ENCODE results near the gene RXRG. TPM values are rescaled to one million over a fixed set of nuclear protein-coding genes. Genes with fewer than 3 reads are reported as not detected.
A peak's percentile ranks its signal among the peaks of the same experiment; 100 is the strongest.

Gene RXRG
- total and polyA plus RNA-seq, 5 donors = 1.4 to 4.7 (median 3.6) TPM

- Histone ChIP-seq H3K9me3 (ENCODE audit: control insufficient read depth, low read length) (no peaks in the 10 kb centered on the region), H3K27me3 (ENCODE audit: control insufficient read depth, insufficient read depth) (no peaks in the 10 kb centered on the region), H3K27ac (ENCODE audit: low read length) (no peak overlapping the region), H3K4me1 (ENCODE audit: control insufficient read depth, insufficient read depth, low read length) (no peaks in the 10 kb centered on the region), H3K4me3 (ENCODE audit: low read length) (no peak overlapping the region)
- intact Hi-C loops (cut with DNase I) = loop anchor here in 3 of 4 donors (10.0 kb wide), 1 partner anchor 522 kb away; no protein-coding TSS in a partner anchor
- DNase-seq (peak; percentile 85 to 92 (median 91)), ATAC-seq (peak; percentile 89 to 92)
- WGBS = 22% methylated on average over 19 of the region's 19 CpGs
Observed at GRCh38 chr1:165392634-165393571, 52.0 kb downstream of the RXRG start.

- Histone ChIP-seq H3K9me3 (ENCODE audit: control insufficient read depth, low read length) (no peaks in the 10 kb centered on the region), H3K4me3 (ENCODE audit: low read length) (no peak overlapping the region), H3K4me1 (ENCODE audit: control insufficient read depth, insufficient read depth, low read length) (no peaks in the 10 kb centered on the region), H3K27me3 (ENCODE audit: control insufficient read depth, insufficient read depth) (no peaks in the 10 kb centered on the region), H3K27ac (ENCODE audit: low read length) (no peak overlapping the region)
- 91% methylated on average over 2 of the region's 2 CpGs for WGBS
- intact Hi-C loops (cut with DNase I) = loop anchor here (10.0 kb wide), 1 partner anchor 525 kb away; no protein-coding TSS in a partner anchor
- DNase-seq = no peak
- ATAC-seq = no peak
Observed at GRCh38 chr1:165389609-165390008, 55.3 kb downstream of the RXRG start.

GRCh38 chr1:165387961-165388360, 57.0 kb downstream of the RXRG start:
- Histone ChIP-seq H3K9me3 (ENCODE audit: control insufficient read depth, low read length) (no peaks in the 10 kb centered on the region), H3K27me3 (ENCODE audit: control insufficient read depth, insufficient read depth) (no peaks in the 10 kb centered on the region), H3K4me1 (ENCODE audit: control insufficient read depth, insufficient read depth, low read length) (no peaks in the 10 kb centered on the region), H3K4me3 (ENCODE audit: low read length) (no peak overlapping the region), H3K27ac (ENCODE audit: low read length) (no peak overlapping the region)
- intact Hi-C loops (cut with DNase I) = loop anchor here in 1 of 4 donors (10.0 kb wide), 1 partner anchor 527 kb away; no protein-coding TSS in a partner anchor
- 55% methylated on average over 2 of the region's 2 CpGs for WGBS
- ATAC-seq = no peak
- DNase-seq = no peak

GRCh38 chr1:165387505-165387904, 57.4 kb downstream of the RXRG start:
- Histone ChIP-seq H3K4me3 (ENCODE audit: low read length) (no peak overlapping the region), H3K27me3 (ENCODE audit: control insufficient read depth, insufficient read depth) (no peaks in the 10 kb centered on the region), H3K27ac (ENCODE audit: low read length) (no peak overlapping the region), H3K9me3 (ENCODE audit: control insufficient read depth, low read length) (no peaks in the 10 kb centered on the region), H3K4me1 (ENCODE audit: control insufficient read depth, insufficient read depth, low read length) (no peaks in the 10 kb centered on the region)
- WGBS = 64% methylated on average over 2 of the region's 2 CpGs
- ATAC-seq = no peak
- DNase-seq = no peak
- intact Hi-C loops (cut with DNase I) = loop anchor here in 1 of 4 donors (10.0 kb wide), 1 partner anchor 527 kb away; no protein-coding TSS in a partner anchor

- no peak for DNase-seq
- Histone ChIP-seq H3K27ac (ENCODE audit: low read length) (no peak overlapping the region), H3K27me3 (ENCODE audit: control insufficient read depth, insufficient read depth) (no peaks in the 10 kb centered on the region), H3K9me3 (ENCODE audit: control insufficient read depth, low read length) (no peaks in the 10 kb centered on the region), H3K4me1 (ENCODE audit: control insufficient read depth, insufficient read depth, low read length) (no peaks in the 10 kb centered on the region), H3K4me3 (ENCODE audit: low read length) (no peak overlapping the region)
- ATAC-seq = peak in 1 of 2 donors; percentile 15
- intact Hi-C loops (cut with DNase I) = loop anchor here in 1 of 4 donors (10.0 kb wide), 1 partner anchor 531 kb away; no protein-coding TSS in a partner anchor
- WGBS = 57% methylated on average over 5 of the region's 5 CpGs
Observed at GRCh38 chr1:165383599-165384405, 61.1 kb downstream of the RXRG start.

GRCh38 chr1:165383067-165383466, 61.9 kb downstream of the RXRG start:
- no peaks in the 10 kb centered on the region for H3K27me3 ChIP-seq (ENCODE audit: control insufficient read depth, insufficient read depth)
- no peaks in the 10 kb centered on the region for H3K9me3 ChIP-seq (ENCODE audit: control insufficient read depth, low read length)
- no peak overlapping the region for H3K4me3 ChIP-seq (ENCODE audit: low read length)
- peak; percentile 57 to 70 (median 67) for DNase-seq
- no peaks in the 10 kb centered on the region for H3K4me1 ChIP-seq (ENCODE audit: control insufficient read depth, insufficient read depth, low read length)
- ATAC-seq = peak; percentile 70 to 78
- intact Hi-C loops (cut with DNase I) = loop anchor here in 1 of 4 donors (10.0 kb wide), 1 partner anchor 532 kb away; no protein-coding TSS in a partner anchor
- no peak overlapping the region for H3K27ac ChIP-seq (ENCODE audit: low read length)
- 60% methylated on average over 6 of the region's 6 CpGs for WGBS

- intact Hi-C loops (cut with DNase I) = loop anchor here in 1 of 4 donors (10.0 kb wide), 1 partner anchor 533 kb away; no protein-coding TSS in a partner anchor
- ATAC-seq (no peak), DNase-seq (no peak)
- 78% methylated on average over 6 of the region's 6 CpGs for WGBS
- no peak overlapping the region for H3K4me3 ChIP-seq (ENCODE audit: low read length)
- H3K27ac ChIP-seq (ENCODE audit: low read length) = no peak overlapping the region
- H3K27me3 ChIP-seq (ENCODE audit: control insufficient read depth, insufficient read depth) = no peaks in the 10 kb centered on the region
- H3K9me3 ChIP-seq (ENCODE audit: control insufficient read depth, low read length) = no peaks in the 10 kb centered on the region
- H3K4me1 ChIP-seq (ENCODE audit: control insufficient read depth, insufficient read depth, low read length) = no peaks in the 10 kb centered on the region
Observed at GRCh38 chr1:165381745-165382505, 63.0 kb downstream of the RXRG start.

GRCh38 chr1:165376811-165377311, 68.1 kb downstream of the RXRG start:
- WGBS = 22% methylated on average over 12 of the region's 12 CpGs
- Histone ChIP-seq H3K4me3 (ENCODE audit: low read length) (peak overlapping the region; percentile 46), H3K27me3 (ENCODE audit: control insufficient read depth, insufficient read depth) (no peaks in the 10 kb centered on the region), H3K27ac (ENCODE audit: low read length) (no peak overlapping the region), H3K4me1 (ENCODE audit: control insufficient read depth, insufficient read depth, low read length) (peaks cover 1% of the 10 kb centered on the region), H3K9me3 (ENCODE audit: control insufficient read depth, low read length) (no peaks in the 10 kb centered on the region)
- intact Hi-C loops (cut with DNase I) = no loop called here
- ATAC-seq (no peak), DNase-seq (no peak)

- H3K27ac ChIP-seq (ENCODE audit: low read length) = peak overlapping the region; percentile 85
- WGBS = 2% methylated on average over 46 of the region's 46 CpGs
- no peaks in the 10 kb centered on the region for H3K27me3 ChIP-seq (ENCODE audit: control insufficient read depth, insufficient read depth)
- intact Hi-C loops (cut with DNase I) = no loop called here
- H3K9me3 ChIP-seq (ENCODE audit: control insufficient read depth, low read length) = no peaks in the 10 kb centered on the region
- ATAC-seq (peak; percentile 97 to 99), DNase-seq (peak; percentile 91 to 96 (median 95))
- H3K4me3 ChIP-seq (ENCODE audit: low read length) = peak overlapping the region; percentile 46
- H3K4me1 ChIP-seq (ENCODE audit: control insufficient read depth, insufficient read depth, low read length) = peaks cover 1% of the 10 kb centered on the region
Observed at GRCh38 chr1:165376041-165376810, 68.7 kb downstream of the RXRG start.

Measured in right cardiac atrium (tissue), 5 donors.